ENCODE data around the gene ZFYVE26.
"Not testable (repeated sequence)": the region's sequence is repeated elsewhere in the genome, so short reads cannot be mapped to it uniquely, and the experiment has no call there.

Gene ZFYVE26

DNA sequence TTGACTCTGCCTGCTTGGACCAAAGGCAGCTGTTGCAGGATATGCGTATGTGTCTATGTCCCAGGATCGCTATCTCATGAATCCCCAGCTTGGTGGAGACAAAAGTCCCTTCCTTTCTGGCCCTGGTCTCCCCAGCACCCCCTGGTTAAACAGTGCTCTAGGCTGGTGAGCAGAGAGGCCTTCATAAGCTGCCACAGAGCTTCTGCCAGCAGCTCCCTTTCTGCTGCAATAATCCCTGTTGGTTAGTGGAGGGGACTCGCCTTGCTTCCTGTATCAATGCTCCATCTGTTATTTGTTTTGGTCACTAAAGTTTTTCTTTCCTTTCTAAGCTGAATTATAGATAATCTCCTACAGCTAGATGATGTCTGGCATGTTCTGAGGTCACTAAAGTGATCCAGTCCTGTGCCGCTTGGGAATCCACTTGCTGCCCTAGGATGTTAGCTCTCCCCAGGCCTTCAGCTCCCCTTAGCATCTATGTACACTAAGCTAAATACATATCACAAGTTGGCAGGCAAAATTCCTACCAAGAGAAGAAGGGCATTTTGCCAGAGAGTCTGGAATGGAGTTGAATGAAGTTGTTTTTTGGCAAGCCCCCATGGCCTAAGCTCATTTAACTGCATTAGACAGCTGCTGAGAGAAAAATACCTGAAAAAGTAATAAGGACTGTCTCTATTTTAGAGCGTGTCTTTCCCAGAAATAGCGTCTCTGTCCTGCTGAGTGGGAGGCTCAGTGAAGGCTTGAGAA lies 66.9 kb downstream of the ZFYVE26 start:
- no peak for DNase-seq

DNA sequence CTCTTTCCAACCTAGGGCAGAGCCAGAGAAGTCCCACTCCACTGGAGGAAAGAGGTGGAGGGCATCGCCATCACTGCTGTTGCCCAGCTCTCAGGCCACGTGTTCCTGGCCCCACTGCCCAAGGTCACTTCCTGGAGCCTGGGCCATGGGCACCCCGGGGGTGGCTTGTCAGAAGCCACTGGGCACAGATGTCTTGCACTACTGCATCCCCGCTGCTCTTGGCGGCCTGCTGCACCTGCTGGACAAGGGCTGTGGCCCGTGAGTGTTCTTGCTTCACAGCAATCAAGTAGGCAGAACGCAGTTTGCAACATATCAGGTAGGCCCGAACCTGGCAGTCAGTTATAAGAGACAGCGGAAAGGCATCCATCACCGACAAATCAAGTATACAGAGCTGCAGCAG lies 68.1 kb downstream of the ZFYVE26 start:
- DNase-seq = no peak

DNA sequence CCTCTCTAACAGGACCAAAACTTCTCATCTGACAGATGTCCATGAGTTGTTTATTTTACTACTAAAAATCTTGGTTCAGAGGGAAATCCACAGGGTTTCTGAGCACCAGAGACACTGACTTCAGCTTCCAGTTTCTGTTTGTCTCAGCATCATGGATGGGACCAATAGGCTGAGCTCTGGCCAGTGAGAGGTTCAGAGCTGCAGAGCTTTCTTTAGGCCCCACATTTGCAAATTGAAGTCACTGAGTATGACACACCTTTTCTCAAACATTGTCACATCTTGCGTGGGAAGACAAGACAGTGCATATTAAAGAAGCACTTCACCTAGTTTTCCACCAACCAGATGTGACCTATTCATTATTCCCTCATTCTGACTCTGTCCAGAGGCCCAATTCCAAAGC lies 69.5 kb downstream of the ZFYVE26 start:
- no peak for DNase-seq

DNA sequence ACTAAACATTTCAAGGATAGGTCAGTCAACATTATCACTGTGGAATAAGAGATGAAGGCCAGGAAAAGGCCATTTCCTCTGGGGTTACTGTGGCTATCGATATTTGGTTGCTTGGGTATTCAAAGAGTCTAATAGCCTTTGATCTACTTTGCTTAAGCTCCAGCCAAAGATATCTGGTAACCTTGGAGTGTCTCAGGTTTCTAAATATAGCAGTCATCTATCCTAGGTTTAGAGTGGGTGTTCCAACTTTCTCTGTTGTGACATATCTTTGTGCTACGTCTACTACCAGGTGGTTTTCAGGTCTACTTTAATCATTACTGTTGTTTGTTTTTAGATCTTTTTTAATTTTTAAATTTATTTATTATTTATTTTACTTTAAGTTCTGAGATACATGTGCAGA lies 72.3 kb downstream of the ZFYVE26 start:
- DNase-seq = no peak

DNA sequence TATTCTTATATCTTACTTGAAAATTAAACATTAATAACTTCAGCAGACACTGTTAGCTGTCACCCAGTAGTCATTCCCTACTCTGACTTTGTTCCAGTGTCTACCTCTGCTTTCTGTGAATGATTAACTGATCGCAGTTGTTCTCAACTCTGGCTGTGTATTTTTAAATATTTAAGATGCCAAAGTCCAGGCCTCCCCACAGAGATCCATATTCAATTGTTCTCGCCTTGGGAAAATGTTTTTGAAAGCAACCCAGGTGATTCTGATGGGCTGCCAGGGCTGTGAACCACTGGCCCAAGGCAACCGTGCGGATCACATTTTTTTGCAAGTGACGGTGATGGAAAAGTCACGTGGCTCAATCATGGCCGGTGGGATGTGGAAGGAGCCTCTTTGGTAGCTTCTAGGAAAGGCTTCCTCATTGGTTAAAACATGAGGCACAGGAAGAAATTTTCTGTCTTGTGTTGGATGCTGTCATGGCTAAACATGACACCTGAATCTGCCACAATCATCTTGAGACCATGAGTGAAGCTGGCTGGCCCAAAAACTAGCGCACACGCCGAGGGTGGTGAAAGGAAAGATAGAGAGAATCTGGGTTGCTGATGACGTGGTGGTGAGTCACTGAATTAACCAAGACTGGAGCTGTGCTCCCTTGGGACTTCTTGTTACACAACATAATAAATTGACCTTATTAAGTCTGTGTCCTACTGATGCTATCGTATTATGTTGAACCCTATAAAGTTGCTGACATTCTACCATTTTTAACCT lies 77.5 kb downstream of the ZFYVE26 start:
- peak; percentile 9 for DNase-seq

DNA sequence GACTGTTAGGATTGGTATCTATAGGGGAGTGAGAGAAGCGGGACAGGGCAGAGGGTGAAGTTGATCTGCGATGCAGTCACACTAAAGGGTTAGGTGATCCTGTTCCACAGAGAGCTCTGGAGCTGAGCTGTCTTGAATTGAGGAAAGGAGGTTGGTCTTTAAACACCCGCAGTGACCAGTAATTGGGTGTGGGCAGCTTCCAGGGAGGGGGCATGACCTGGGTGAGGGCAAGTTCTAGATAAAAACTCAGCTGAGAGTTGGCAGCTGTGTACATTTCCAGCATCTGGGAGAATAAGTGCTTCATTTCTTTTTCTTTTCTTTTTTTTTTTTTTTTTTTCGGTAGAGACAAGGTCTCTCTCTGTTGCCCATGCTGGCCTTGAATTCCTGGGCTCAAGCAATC lies 79.6 kb downstream of the ZFYVE26 start:
- no peak for DNase-seq

DNA sequence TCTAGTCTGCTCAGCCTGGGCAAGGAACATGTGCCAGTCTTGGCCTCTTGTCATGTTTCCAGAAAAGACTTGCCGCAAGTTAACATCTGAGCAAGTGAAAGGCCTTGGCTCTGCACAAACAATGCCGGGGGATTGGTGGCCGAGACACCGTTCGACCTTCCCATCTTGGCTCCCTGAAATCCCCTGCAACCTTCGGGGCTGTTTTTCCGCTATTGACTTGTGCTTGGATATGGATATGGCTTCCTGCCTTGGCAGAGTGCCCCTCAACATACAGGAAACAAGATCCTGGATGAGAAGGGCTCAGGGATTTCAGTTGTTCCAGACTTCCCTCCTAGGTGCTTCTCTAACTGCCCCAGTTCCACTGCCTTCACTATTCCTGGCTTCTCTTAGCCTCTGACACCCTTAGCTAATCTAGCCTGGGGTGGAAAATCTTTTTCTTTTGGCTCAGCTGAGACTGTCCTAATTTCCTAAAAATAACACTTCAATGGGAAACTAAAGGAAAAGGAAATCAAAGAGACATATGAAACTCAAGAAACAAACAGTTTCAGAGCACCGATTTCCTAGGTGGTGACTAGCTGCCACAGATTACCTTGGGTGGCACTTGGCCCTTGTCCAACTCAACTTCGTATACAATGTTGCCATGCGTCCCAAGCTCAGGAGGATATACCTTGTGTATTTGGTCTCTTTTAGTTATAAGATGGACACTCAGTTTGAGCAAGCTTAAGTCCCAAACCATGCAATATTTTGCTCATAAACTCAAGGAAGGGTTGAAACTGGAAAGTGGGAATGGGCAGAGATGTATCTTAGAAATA lies 80.8 kb downstream of the ZFYVE26 start:
- DNase-seq = no peak

DNA sequence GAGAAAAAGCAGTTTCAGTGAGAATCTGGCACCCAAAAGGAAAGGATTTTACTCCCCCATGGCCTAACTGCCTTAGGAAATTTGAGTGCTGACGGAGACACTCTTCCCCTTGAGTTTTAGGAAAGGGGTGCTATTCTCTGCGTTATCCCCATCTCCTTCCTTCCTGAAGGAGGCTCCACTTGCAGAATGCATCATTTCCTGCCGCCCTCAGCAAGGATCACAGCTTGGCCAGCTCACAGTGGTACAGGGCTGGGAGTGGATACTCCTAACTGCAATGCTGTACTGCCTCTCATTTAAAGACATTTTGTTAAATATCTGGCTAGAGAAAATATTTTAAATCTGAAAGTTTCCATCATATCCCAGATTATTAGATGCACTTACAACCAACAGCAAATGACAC lies 81.7 kb downstream of the ZFYVE26 start:
- DNase-seq = no peak

DNA sequence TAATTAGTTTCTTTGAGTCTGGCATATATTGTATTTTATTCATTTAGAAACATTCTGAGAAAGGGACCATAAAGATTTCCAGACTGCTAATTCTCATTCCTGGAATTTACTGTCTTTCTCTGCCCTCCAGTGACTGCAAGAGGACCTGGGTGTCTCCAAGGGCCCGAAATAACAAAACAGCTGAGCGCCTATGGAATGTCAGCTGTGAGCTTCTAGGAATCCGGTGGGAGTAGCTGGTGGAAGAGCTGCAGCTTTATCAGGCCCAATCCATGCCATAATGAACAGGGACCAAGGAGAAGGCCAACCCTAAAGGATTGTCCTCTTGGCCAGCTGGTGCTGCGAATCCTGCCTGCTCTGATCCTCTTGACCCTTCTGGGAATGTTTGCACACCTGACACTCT lies 82.8 kb downstream of the ZFYVE26 start:
- no peak for DNase-seq

DNA sequence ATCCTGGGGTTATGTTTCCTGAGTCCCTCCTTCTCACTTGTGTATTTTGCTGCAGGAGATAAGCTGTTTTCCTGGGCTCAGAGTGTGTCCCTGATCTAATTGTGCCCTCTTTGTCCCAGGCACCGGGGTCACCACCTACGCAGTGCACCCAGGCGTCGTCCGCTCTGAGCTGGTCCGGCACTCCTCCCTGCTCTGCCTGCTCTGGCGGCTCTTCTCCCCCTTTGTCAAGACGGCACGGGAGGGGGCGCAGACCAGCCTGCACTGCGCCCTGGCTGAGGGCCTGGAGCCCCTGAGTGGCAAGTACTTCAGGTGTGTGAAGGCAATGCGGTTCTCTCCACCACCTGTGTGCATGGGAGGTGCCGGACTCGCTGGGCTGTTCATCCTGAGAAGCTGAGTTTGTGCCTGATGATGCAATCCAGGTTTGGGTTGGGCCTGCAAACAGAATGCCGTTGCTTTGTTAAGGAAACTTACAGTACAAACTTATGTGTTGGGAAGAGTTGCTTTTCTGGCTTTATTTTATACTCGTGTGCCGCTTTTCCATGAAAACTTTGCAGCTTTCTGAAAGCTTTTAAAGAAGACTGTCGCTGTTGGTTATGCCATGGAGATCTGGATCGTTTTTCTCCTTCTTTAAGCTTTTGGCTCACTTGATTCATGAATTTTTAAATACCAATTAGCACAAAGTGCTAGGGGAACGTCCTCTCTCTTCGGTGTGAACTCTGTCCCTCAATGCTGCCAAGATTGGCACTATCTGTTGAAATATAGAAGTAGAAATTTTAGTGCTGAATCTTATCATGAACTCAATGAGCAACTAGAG lies 87.1 kb downstream of the ZFYVE26 start:
- DNase-seq = no peak

DNA sequence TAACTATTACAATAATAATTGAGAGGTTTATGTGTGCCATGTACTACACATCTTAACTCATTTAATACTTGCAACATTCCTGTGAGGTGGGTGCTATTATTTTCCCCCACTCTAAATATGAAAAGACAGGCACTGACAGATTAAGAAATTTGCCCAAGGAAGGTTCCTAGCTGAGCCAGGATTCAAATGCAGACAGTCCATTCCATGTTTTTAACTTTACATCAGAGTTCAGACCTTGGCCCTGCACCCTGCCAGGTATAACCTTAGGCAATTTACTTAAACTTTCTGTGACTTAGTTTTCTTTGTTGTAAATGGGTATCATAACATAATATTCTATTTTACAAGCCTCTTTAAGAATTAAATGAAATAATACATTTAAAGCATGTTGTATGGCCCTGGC lies 88.1 kb downstream of the ZFYVE26 start:
- no peak for DNase-seq

DNA sequence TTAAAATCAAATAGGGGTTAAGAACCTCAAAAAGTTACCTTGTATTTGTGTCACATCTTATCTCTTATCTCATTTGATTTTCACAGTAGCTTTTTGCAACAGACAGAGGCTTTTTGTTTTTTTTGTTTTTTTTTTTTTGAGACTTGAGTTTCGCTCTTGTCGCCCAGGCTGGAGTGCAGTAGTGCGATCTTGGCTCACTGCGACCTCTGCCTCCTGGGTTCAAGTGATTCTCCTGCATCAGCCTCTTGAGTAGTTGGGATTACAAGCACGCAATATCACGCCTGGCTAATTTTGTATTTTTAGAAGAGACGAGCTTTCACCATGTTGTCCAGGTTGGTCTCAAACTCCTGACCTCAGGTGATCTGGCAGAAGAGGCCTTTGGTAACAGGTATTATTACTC lies 89.0 kb downstream of the ZFYVE26 start:
- DNase-seq = no peak

DNA sequence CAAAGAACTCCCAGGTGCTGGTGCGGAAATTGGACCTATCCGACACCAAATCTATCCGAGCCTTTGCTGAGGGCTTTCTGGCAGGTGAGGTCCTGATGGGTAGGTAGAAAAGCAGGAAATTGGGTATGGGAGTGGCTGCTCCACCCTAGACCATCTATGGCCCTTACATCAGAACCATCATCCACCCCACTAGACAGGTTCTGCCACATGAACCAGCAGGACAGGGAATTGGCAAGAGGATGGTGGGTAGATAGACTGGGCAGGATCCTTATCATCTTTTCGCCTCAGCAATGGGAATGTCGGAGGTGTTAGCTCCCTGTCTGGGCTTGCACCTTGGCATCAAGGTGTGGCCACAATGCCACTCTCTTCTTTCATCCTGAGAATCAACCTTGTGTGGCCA lies 91.2 kb downstream of the ZFYVE26 start:
- DNase-seq = no peak

DNA sequence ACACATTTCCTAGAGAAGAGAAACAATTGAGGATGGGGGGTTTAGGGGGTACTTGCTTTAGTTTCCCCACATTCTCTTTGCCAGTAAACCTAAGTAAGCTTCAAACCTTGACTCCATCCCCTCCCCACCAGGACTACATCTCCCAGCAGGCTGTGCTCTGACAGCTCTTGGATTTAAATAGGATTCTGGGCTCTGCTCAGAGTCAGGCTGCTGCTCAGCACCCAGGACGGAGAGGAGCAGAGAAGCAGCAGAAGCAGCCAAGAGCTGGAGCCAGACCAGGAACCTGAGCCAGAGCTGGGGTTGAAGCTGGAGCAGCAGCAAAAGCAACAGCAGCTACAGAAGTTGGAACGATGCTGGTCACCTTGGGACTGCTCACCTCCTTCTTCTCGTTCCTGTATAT lies 94.1 kb downstream of the ZFYVE26 start:
- DNase-seq = no peak

DNA sequence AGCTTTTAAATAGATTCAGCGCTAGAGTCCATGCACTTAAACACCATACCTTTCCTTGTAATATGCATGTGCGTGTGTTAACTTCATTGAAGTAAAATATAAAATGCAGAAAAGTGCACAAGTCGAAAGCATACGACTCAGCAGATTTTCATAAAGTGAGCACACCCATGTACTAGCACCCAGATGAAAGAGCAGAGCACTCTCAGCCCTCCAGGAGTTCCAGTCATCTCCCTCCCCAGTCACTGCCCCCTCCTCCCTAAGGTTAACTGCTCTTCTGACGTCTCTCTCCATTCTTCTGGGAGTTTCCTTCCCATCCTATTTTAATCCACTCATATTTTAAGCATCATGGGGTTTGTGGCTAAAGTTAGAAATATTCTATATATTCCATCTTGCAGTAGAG lies 94.5 kb downstream of the ZFYVE26 start:
- no peak for DNase-seq

DNA sequence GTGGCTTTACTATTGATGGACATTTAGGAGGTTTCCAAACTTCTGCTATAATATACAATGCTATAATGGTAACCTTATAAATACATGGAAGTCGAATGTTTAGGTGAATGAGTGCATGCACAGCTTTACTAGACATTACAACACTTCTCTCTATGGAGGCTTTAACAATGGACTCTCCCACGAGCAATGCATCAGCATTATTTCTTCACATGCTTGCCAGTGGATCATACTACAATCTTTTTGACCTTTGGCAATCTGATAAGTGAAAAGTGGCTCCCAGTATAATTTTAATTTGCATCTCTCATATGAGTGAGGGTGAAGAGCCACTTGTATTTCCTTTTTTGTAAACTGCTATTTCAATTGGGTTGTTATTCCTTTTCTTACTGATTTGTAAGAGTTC lies 96.5 kb downstream of the ZFYVE26 start:
- DNase-seq = no peak

DNA sequence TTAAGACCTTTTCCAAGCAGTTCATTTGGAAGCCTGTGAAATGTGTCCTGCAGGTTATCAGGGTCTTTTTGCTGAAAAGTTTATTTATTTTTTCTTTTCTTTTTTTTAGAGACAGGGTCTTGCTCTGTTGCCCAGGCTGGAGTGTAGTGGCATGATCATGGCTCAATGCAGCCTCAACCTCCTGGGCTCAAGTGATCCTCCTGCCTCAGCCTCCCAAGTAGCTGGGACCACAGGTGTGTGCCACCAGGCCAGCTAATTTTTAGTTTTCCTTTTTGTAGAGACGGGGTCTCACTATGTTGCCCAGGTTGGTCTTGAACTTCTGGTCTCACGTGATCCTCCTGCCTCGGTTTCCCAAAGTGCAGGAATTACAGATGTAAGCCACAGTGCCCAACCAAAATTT lies 97.0 kb downstream of the ZFYVE26 start:
- DNase-seq = not testable (repeated sequence)

DNA sequence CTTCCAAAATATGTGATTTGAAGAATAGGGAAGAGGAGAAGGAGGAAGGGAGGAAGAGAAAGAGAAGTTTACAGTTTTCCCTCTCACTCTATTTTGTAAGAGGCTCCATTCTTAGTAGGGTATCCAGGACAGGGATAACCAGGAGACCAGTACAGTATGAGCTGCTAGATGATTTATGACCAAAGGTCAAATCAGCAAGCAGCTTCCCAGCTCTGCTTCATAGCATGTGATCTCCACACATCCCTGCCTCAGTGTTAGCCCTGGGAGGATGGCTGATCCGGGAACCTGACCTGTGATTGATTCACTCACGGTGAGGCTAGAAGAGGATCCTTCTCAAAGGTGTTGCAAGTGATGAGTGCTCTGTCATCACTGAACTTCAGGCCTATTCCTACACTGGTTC lies 98.1 kb downstream of the ZFYVE26 start:
- DNase-seq = no peak

DNA sequence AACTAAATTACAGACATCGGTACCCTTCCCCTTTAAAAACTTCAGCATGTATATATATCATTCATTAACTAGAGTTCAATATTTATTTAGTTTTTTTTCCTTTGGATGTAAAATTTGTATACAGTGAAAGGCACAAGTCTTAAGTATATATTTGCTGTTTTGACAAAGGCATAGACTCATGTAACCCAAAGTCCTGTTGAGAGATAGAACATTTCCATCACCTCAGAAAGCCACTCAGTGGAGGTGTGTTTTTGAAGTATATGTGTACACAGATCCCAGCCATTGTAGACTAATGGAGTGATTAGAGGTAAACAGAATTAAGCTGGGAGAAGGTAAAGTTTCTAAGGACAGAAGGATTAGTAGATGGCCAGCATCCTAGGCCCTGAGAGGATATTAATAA lies 99.3 kb downstream of the ZFYVE26 start:
- no peak for DNase-seq

DNA sequence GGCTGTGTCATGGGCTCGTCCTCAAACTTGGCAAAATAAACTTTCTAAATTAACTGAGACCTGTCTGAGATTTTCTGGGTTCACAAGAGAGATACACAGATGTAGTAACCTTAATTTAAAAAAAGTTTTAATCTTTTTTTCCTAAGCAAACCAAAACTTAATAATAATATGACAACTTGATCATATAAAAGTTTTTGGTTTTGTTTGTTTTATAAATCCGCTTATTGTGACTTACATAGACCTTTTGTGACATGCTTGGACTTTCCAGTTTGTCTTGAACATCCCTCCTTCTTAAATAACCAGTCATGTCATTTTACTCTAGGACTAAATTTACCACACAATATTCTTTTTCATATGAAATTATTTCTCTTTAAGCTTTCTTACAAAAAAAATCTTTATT lies 106.2 kb downstream of the ZFYVE26 start:
- no peak for DNase-seq

DNA sequence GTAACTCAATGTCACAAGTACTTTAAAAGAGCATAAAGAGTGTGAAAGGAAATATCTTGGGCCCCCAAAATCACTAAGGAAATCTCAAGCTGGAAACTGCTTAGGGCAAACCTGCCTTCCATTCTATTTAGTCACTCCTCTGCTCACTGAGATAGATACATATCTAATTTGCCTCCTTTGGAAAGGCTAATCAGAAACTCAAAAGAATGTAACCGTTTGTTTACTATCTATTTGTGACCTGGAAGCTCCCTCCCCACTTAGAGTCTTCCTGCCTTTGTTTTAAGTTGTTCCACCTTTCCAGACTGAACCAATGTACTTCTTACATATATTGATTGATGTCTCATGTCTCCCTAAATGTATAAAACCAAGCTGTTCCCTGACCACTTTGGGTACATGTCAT lies 106.6 kb downstream of the ZFYVE26 start:
- not testable (repeated sequence) for DNase-seq

DNA sequence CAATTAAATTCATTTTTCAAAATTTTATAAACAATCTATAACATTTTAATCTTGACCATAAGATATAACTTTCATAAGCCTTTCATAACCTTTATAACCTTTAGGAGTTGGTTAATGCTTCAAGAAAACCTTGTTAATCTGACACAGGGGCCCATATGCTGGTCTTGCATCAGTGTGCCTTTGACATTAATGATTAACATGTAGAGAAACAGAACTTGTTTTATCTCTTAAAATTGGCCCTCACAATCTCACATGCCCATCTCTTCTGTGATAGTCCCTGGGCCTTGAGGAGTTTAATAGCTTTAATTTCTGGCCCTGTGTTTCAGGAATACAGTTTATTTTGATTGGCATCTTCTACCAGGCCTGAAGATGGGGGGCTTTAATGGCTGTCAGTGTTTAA lies 107.0 kb downstream of the ZFYVE26 start:
- not testable (repeated sequence) for DNase-seq

DNA sequence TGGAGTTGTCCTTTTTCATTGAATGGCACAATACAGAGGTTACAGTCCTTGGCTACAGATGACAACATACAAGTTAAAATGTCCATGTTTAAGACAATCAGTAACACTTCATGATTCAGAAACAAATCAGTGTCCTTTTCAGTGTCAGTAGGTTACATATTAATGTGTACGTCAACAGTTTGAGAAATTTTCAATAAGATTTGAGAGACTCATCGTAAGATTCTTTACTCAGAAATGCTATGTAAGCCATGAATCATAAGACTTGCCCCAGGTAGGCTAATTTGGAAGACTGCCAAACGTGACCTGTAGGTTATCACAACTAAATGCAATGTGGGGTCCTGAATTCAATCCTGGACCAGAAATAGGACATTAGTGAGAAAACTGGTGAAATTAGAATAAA lies 111.2 kb downstream of the ZFYVE26 start:
- DNase-seq = no peak
